Renal pelvis (tissue), 4 donors: ENCODE data around the gene FSD1L. TPM values are rescaled to one million over a fixed set of nuclear protein-coding genes. Genes with fewer than 3 reads are reported as not detected.
"Not testable (repeated sequence)": the region's sequence is repeated elsewhere in the genome, so short reads cannot be mapped to it uniquely, and the experiment has no call there.

Experiments used
- DNase-seq: peaks from one replicate; pipeline ENCODE4 v3.0.0-alpha.2; 2013
- polyA plus RNA-seq, 3 donors: library from polyadenylated mRNA; unstranded; fragments of 120-200 nt; gene quantifications; one replicate each; pipeline ENCODE4 v1.2.1, GENCODE V29; 2013; ENCODE audit not compliant: insufficient read length in 3 of 3

Gene FSD1L
- polyA plus RNA-seq, 3 donors, result 7.4 to 10.7 (median 8.0) TPM

GRCh38 chr9:105483618-105484017, 35.8 kb downstream of the FSD1L start:
- no peak for DNase-seq

- no peak for DNase-seq
Observed at GRCh38 chr9:105484226-105484625, 36.4 kb downstream of the FSD1L start.

DNA sequence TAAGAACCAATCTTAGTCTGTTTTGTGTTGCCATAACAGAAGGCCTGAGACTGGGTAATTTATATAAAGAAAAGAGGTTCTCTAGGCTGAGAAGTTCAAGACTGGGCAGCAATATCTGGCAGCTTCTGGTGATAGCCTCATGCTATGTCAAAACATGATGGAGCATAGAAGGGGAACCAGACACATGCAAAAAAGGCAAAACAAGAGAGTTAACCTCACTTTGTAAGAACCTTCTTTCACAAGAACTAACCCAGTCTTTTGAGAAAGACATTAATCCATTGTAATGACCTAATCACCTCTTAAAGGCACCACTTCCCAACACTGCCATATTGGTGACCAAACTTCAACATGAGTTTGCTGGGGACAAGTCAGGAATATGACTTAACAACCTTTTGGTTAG, 37.3 kb downstream of the FSD1L start:
- no peak for DNase-seq

DNA sequence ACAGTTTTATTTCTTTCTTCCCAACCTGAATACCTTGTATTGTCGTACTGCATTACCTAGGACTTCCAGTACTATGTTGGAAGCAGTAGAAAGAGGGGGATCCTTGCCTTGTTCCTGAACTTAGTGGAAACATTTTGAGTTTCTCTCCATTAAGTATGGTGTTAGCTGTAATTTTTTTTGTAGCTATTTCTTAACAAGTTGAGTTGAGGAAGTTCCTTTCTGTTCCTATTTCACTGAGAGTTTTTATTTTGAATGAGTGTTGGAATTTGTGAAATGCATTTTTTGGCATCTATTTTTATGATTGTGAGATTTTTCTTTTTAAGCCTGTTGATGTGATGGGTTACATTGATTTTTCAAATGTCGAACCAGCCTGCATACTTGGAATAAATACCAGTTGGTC, 49.0 kb downstream of the FSD1L start:
- DNase-seq, result no peak

DNA sequence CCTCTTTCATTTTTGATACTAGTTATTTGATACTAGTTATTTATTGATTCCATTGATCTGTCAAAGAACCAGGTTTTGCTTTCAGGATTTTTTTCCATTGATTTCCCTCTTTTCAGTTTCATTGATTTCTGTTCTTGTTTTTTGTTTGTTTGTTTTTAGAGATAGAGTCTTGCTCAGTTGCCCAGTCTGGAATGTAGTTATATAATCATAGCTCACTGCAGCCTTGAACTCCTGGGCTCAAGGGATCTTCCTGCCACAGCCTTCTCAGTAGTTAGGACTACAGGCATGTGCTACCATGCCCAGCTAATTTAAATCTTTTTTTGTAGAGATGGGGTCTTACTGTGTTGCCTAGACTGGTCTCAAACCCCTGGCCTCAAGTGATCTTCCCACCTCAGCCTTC, 49.9 kb downstream of the FSD1L start:
- no peak for DNase-seq

DNA sequence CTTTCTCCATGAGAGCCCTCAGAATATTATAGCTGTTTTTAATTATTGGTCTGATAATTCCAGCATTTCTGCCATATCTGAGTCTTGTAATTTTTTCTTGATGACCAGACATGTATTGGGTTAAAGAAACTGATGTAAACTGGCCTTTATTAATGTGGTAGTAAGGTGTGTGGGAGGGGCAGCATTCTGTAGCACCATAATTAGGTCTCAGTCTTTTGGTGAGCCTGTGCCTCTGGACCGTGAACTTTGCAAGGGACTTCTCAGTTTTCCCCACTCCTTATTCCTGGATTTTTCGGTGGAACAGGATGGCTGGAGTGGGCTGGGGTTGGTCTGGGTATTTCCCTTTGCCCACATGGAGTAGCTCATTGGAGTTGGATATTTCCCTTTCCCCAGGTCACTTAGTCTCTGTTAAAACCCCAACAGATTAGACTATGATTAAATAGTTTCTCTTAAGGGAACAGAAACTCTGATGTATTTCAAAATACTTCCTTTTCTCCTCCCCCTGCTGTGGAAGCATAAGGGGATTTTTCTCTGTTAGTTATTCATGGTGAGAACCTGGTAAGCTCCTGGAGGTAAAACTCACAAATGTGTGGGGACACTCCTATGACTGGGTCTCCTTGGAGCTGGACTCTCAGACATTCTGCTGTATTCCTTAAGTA, 52.4 kb downstream of the FSD1L start:
- DNase-seq, result no peak

GRCh38 chr9:105501414-105501813, 53.6 kb downstream of the FSD1L start:
- DNase-seq, result no peak

GRCh38 chr9:105502276-105502675, 54.4 kb downstream of the FSD1L start:
- no peak for DNase-seq

DNA sequence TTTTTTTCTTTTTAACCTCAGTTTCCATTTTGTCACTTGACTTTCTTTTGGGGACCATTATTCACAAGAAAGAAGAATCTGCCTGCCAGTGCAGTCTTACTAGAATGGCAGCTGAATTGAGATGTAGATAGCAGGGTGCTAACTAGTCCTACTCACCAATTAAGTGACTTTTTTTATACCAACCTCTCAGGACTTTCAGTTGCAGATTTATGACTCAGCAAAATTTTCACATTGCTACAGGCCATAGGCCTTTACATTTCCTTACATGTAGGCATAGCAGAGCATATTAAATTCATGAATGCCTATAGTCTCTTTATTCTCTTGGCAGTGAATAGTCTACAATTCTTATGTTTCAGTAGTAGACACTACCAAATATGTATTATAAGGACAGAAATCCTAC, 56.0 kb downstream of the FSD1L start:
- DNase-seq, result no peak

DNA sequence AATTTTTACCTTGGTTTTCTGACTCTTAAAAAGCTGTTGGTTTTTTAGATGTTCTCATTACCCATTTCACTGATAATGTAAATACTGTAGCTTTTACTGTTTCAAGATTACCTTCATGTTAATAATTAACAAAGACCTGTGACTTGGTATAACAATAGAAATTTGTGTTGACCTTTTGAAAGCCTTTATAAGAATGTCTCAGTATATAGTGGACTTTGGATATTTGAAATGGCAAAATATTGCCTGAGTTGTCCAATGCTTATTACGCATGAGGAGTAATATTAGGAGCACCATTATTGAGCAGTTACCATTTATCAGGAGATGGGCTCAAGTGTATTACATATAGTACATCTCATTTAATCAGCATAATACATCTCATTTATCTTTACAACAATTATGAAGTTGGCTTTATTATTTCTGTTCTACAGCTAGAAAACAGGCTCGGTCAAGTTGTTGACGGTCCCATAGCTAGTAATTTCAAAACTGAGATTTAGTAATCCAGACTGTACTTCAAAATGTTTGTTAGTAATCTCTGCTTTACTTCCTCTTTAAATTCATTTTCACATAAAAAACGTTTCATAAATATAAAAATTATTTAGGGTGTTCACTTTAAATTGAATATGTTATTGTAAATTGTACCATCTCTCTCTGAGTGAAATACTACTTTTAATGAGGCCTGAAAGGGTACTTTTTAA, 59.4 kb downstream of the FSD1L start:
- DNase-seq, result no peak

- DNase-seq, result no peak
Observed at GRCh38 chr9:105508530-105508929, 60.7 kb downstream of the FSD1L start.

GRCh38 chr9:105510024-105510423, 62.2 kb downstream of the FSD1L start:
- DNase-seq, result no peak

GRCh38 chr9:105511446-105511845, 63.6 kb downstream of the FSD1L start:
- no peak for DNase-seq

- no peak for DNase-seq
Observed at GRCh38 chr9:105515811-105516413, 68.1 kb downstream of the FSD1L start.

GRCh38 chr9:105519710-105520369, 72.0 kb downstream of the FSD1L start:
- not testable (repeated sequence) for DNase-seq

GRCh38 chr9:105520992-105521391, 73.2 kb downstream of the FSD1L start:
- not testable (repeated sequence) for DNase-seq

DNA sequence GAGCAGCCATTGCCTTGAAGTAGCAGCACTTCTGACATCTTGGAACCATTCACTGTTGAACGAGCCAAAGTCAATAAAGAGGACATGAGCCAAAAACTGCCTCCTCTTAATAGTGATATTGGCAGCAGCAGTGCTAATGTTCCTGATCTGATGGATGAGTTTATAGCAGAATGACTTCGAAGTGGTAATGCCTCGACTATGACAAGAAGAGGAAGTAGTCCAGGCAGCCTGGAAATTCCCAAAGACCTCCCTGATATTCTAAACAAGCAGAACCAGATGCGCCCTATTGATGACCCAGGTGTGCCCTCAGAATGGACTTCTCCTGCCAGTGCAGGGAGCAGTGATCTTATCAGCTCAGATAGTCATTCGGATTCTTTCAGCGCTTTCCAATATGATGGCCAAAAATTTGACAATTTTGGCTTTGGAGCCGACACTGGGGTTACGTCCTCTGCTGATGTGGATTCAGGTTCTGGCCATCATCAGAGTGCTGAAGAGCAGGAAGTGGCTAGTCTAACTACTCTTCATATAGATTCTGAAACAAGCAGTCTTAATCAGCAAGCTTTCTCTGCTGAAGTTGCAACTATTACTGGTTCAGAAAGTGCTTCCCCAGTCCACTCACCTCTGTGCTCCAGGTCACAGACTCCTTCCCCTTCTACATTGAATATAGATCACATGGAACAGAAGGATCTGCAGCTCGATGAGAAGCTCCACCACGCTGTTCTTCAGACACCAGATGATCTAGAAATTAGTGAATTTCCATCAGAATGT, 75.0 kb downstream of the FSD1L start:
- DNase-seq, result not testable (repeated sequence)

GRCh38 chr9:105531530-105531929, 83.7 kb downstream of the FSD1L start:
- no peak for DNase-seq

DNA sequence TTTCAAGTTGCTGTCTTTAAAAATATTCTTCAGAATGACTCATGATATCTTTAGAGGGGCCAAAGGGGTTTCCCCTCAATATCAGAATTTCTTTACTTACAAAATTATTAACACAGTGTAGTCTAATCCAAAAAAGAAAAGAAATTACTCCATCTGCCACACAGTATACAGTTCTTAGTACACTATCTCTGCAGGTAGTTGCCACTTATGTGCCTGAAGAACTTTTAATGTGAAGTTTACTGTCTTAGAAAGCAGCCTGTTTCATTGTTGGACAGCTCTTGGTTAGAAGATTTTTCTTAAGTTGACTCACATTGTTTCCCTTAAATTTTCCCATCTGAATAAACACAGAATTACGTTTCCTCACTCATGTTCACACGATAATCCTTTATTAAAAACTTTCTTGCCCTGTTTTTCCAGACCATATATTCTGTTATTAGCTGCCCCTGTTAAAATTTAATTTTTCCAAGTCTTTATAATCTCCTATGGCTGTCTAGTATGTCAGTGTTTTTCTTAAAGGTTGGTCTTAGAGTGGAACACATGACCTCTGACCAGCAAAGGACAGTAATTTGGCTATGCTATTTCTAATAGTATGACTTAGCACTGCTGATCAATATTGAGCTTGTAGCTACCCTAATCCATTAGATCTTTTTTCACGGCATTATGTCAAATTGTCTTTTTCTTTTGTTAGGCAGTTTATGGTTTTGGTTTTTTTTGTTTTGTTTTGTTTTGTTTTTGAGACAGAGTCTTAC, 88.3 kb downstream of the FSD1L start:
- DNase-seq, result no peak

- DNase-seq, result no peak
Observed at GRCh38 chr9:105539452-105539851, 91.6 kb downstream of the FSD1L start.

- DNase-seq, result no peak
Observed at GRCh38 chr9:105541838-105542237, 94.0 kb downstream of the FSD1L start.
